HUES6 (cell line): Measurements from ENCODE around the gene EPB41L4A.

ENCODE experiments used
- H3K27ac ChIP-seq: 2 replicates; pipeline ENCODE4 v1.7.0; 2013; ENCODE audit warnings: low read depth, mild to moderate bottlenecking, low read length, inconsistent platforms
- H3K27me3 ChIP-seq: 2 replicates; pipeline ENCODE4 v1.6.1; 2013; ENCODE audit warnings: low read length; ENCODE audit not compliant: control insufficient read depth, insufficient read depth
- H3K36me3 ChIP-seq: 2 replicates; pipeline ENCODE4 v1.6.1; 2013; ENCODE audit warnings: low read length; ENCODE audit not compliant: control insufficient read depth, insufficient read depth
- H3K4me1 ChIP-seq: 2 replicates; pipeline ENCODE4 v1.6.1; 2013; ENCODE audit warnings: low read length; ENCODE audit not compliant: control insufficient read depth, insufficient read depth
- H3K4me3 ChIP-seq: 2 replicates; pipeline ENCODE4 v1.5.1; 2013; ENCODE audit warnings: low read depth, low read length
- H3K9ac ChIP-seq: one replicate; pipeline ENCODE4 v1.6.1; 2013; ENCODE audit warnings: mild to moderate bottlenecking, low read length
- H3K9me3 ChIP-seq: 2 replicates; pipeline ENCODE4 v1.6.1; 2013; ENCODE audit warnings: low read depth, low read length; ENCODE audit not compliant: control insufficient read depth, insufficient read depth

Gene EPB41L4A

DNA sequence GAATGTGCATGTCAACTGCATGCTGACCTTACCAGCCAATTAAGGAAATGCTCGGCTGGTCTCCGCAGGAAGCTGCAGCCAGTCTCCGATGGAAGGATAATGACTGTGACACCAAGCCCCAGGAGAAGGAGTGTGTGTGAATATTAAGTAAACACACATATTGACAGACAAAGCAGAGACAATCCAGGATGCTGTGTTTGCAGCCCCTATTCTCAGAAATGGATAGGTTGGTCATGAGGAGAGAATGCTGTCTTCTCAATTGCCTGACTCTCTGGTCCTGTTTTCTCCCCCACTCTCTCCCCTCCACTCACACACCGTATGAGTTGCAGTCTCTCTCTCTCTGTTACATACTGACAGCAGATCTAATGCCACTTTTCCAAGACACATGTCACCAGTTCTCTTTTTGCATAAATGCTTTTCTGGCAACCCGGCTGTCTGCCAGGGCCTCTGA, 85.7 kb downstream of the EPB41L4A start:
- H3K36me3 ChIP-seq = no peaks in the 10 kb centered on the region
- no peaks in the 10 kb centered on the region for H3K27me3 ChIP-seq
- no peaks in the 10 kb centered on the region for H3K9me3 ChIP-seq
- H3K9ac ChIP-seq = no peak overlapping the region
- H3K4me3 ChIP-seq = no peak overlapping the region
- peaks cover 28% of the 10 kb centered on the region for H3K4me1 ChIP-seq
- H3K27ac ChIP-seq = no peak overlapping the region

DNA sequence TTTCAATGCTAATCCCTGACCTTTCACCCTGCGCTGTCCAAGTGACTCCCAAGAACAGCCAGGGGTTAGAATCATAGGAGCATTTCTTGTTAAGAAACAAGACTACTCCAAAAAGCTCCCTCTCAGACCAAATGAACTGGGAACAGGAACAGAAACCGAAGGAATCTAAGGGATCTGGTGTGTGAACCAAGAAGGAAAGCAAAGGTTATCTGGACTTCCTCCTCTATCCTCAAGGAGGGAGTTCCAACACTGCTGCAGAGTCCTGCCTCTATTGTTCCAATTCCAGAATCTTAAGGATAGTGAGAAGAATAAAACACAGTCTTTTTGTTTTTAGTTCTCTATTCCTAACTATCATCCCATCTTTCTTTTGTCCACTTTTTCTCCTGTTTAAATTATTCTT, 87.2 kb downstream of the EPB41L4A start:
- Histone ChIP-seq H3K9me3 (no peaks in the 10 kb centered on the region), H3K36me3 (no peaks in the 10 kb centered on the region), H3K4me1 (peaks cover 22% of the 10 kb centered on the region), H3K4me3 (no peak overlapping the region), H3K27me3 (no peaks in the 10 kb centered on the region), H3K27ac (no peak overlapping the region), H3K9ac (no peak overlapping the region)

DNA sequence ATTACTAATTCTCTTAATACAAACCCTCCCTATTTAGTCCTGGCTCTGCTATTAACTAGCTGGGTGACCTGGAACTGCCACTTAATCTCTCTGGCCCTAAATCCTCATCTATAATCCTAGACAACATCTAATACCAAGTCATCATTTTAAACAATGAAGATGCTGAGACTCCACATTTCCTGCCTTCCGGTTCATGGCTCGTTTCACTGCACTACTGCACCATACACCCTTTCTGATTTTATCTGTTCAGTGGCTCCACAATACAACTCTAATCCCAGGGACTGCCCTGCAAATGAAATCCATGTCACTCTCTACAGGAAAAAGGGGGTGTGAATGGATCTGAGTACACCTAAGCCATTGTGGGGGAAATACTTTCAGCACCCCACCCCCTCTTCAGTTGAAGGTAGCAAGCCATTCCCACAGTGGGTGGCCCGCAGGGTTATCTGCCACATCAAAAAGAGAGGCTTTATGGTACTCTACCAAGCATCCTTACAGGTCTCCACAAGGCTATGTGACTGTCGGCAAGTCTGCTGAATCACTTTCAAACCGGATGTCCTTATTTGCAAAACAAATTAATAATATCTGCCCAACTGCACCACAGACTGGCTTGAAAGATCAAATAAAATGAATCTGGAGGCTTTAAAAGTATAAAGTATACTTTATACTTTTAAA, 89.5 kb downstream of the EPB41L4A start:
- no peaks in the 10 kb centered on the region for H3K27me3 ChIP-seq
- no peak overlapping the region for H3K27ac ChIP-seq
- H3K9ac ChIP-seq = no peak overlapping the region
- H3K4me3 ChIP-seq = no peak overlapping the region
- H3K36me3 ChIP-seq = no peaks in the 10 kb centered on the region
- H3K9me3 ChIP-seq = no peaks in the 10 kb centered on the region
- peaks cover 22% of the 10 kb centered on the region for H3K4me1 ChIP-seq

DNA sequence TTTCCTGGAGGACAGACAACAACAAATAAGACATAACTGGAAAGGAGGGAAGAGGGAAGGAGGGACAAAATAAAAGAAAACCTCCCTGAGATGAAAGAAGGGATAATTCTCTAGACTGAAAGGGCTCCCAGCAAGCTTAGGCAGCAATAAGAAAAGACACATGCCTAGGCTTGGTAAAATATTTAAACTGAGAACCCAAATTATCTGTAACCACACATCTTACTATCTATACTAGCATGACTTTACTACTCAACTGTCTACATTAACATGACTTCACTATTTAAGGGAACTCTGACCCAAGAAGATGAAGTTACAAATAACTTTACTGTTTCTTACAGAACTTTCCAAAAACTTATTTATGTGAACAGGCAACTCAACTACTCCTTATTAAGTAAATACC, 95.9 kb downstream of the EPB41L4A start:
- H3K9ac ChIP-seq = no peak overlapping the region
- no peak overlapping the region for H3K4me3 ChIP-seq
- H3K4me1 ChIP-seq = no peaks in the 10 kb centered on the region
- no peaks in the 10 kb centered on the region for H3K9me3 ChIP-seq
- no peak overlapping the region for H3K27ac ChIP-seq
- H3K36me3 ChIP-seq = no peaks in the 10 kb centered on the region
- no peaks in the 10 kb centered on the region for H3K27me3 ChIP-seq

DNA sequence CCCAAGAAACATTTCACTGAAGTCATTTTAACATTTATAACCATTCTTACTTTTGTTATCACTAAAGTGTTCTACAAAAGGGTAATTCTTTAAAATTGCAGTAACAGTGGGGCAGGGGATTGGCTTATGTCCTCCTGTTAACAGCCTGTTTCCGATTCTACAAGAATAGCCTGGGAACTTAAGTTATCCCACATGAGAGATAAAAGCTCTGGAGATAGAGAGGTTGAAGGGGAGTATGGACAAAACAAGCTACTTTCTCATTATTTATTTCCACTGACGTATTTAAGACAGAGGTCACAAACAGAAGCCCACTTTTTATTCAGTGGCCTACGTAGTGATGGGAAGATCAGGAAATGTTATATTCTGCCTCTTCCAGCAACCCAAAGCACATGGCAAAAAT, 98.7 kb downstream of the EPB41L4A start:
- Histone ChIP-seq H3K9ac (no peak overlapping the region), H3K4me3 (no peak overlapping the region), H3K36me3 (no peaks in the 10 kb centered on the region), H3K4me1 (no peaks in the 10 kb centered on the region; the same call in 1 of the 2 replicates), H3K9me3 (no peaks in the 10 kb centered on the region), H3K27ac (no peak overlapping the region), H3K27me3 (no peaks in the 10 kb centered on the region)

DNA sequence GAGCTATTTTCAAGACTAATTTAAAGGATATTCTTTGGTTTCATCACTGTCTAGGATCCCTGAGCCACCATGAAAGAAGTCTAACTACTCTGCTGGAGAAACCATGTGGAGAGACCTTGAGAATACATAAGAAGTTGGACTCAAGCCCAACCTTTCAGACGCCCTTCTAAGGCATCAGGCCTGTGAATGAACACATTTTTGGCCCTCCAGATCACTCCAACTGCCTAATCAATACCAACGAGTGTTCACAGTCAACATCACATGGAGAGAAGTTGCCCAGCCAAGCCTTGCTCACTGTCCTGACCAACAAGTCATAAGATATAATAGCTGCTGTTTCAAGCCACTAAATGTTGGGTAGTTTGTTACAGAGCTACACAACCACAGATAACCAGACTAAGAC, 100.7 kb downstream of the EPB41L4A start:
- no peaks in the 10 kb centered on the region; the same call in 1 of the 2 replicates for H3K4me1 ChIP-seq
- no peak overlapping the region for H3K9ac ChIP-seq
- H3K27me3 ChIP-seq = no peaks in the 10 kb centered on the region
- no peak overlapping the region for H3K27ac ChIP-seq
- H3K4me3 ChIP-seq = no peak overlapping the region
- no peaks in the 10 kb centered on the region for H3K36me3 ChIP-seq
- no peaks in the 10 kb centered on the region for H3K9me3 ChIP-seq

DNA sequence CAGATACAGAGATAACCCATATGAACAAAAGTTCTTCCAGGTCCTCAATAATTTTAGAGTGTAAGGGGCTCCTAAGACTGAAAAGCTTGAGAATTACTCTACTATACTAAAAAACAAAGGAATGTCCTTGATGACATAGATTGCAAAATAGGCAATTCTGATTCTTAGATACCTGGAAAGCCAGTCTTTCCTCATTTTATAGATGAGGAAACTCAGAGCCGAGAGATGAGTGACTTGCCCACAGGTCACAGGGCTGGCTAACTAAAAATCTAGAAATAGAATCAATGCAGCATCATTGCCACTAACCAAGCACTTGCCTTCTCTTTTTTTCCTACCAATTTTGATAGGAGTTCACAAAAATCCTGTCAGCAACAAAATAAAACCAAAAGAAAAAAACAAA, 101.2 kb downstream of the EPB41L4A start:
- Histone ChIP-seq H3K4me1 (no peaks in the 10 kb centered on the region; the same call in 1 of the 2 replicates), H3K9me3 (no peaks in the 10 kb centered on the region), H3K4me3 (no peak overlapping the region), H3K27ac (no peak overlapping the region), H3K9ac (no peak overlapping the region), H3K36me3 (no peaks in the 10 kb centered on the region), H3K27me3 (no peaks in the 10 kb centered on the region)

DNA sequence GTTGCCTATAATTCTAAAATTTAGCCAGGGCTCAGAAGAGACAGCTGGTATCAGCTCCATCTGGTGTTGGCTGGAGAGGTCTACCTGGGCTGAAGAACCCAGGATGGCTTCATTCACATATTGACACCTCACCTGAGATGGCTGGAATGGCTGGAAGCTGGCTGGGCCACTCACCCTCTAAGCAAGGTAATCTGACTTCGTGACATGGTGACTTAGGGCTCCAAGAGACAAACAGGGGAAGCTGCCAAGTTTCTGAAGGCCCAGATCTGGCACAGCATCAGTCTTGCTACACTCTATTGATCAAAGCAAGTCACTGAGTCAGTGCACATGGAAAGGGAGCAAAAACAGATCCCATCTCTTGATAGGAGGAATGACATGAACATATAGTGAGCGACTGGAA, 102.3 kb downstream of the EPB41L4A start:
- Histone ChIP-seq H3K9ac (no peak overlapping the region), H3K4me1 (no peaks in the 10 kb centered on the region; the same call in 1 of the 2 replicates), H3K9me3 (no peaks in the 10 kb centered on the region), H3K27ac (no peak overlapping the region), H3K4me3 (no peak overlapping the region), H3K27me3 (no peaks in the 10 kb centered on the region), H3K36me3 (no peaks in the 10 kb centered on the region)

DNA sequence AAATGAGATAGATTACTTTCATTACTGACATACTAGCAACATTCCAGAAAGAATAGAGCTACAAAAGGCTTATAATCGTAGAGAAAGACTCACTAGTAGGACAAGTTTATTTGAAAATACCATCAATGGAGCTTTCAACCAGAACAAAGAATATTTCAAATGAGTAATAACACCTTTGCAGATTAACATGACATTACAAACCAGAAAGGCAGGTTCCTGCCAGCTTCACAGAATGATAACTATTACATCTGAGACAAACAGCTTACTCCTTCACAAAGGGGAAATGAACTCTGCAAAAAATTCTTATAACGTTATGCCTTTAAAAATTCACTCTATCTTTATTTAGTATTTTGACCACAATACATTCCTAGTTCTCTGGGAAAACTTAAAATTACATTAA, 103.1 kb downstream of the EPB41L4A start:
- Histone ChIP-seq H3K36me3 (no peaks in the 10 kb centered on the region), H3K4me1 (no peaks in the 10 kb centered on the region; the same call in 1 of the 2 replicates), H3K27ac (no peak overlapping the region), H3K4me3 (no peak overlapping the region), H3K27me3 (no peaks in the 10 kb centered on the region), H3K9me3 (no peaks in the 10 kb centered on the region), H3K9ac (no peak overlapping the region)

DNA sequence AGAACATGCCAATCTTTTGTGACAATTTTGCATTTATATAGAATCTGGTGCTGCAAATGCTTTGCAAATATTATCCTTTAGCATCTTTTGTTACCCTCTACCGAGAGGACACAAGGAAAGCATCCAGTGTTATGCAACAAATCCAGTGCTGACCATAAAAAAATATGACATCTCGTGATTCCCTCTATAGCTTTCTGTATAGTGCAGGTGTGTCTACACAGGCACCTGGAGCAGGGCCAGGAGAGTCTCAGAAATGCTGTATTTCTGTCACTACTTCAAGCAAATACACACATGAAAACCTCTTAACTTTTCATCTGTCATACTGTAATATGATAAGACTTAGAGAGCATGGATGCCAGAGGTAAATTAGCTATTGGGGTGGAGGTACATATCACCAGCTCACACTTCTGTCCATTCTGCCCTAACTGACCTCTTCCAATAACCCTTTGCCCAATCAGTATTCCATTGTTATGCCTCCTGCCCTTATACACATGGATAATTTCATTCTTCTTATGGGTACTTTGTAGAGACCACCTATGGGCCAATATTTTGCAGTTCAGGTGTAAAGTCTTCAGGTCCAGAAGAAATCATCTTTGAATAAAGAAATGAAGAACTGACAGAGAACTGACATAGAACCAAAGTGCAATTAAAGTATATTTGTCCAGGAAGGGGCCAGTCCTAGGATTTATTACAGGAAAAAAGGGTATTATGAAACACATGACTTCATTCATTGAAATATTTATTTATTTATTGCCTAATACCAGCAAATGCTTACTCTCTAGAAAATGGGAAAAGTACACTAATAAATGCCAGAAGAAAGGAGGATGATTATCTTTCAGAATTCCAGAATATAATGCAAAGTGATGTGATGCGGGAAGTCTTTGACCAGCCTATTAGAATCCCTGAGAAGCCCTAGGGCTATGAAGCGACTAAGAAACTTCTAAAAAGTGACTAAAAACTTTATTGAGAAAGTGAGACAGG, 106.5 kb downstream of the EPB41L4A start:
- no peaks in the 10 kb centered on the region for H3K9me3 ChIP-seq
- no peaks in the 10 kb centered on the region; the same call in 1 of the 2 replicates for H3K4me1 ChIP-seq
- H3K36me3 ChIP-seq = no peaks in the 10 kb centered on the region
- no peak overlapping the region for H3K27ac ChIP-seq
- no peak overlapping the region for H3K4me3 ChIP-seq
- no peak overlapping the region for H3K9ac ChIP-seq
- H3K27me3 ChIP-seq = no peaks in the 10 kb centered on the region

DNA sequence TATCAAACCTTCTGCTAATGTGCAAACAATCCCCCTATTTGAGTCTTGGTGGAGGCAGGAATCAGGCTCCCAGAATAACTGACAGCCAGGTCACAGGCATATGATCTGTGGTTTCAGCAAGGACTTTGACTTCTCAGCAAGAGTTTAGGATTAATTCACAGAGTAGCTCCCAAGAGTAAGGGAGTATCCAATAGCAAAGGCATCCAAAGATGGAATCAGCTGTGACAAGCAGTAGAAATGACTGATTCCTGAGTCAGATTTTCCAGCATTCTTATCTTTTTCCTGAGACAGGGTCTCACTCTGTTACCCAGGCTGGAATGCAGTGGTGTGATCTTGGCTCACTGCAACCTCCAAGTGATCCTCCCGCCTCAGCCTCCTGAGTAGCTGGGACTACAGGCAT, 108.3 kb downstream of the EPB41L4A start:
- H3K9me3 ChIP-seq = no peaks in the 10 kb centered on the region
- no peak overlapping the region for H3K27ac ChIP-seq
- no peak overlapping the region for H3K9ac ChIP-seq
- H3K4me1 ChIP-seq = no peaks in the 10 kb centered on the region
- H3K27me3 ChIP-seq = no peaks in the 10 kb centered on the region
- H3K4me3 ChIP-seq = no peak overlapping the region
- H3K36me3 ChIP-seq = no peaks in the 10 kb centered on the region
